Endodermal cell (in vitro differentiated cells): ENCODE data around the gene SMCP. TPM values are rescaled to one million over a fixed set of nuclear protein-coding genes. Genes with fewer than 3 reads are reported as not detected.

ENCODE experiments used
- DNase-seq: peaks from one replicate; pipeline ENCODE4 v3.0.0-alpha.2; 2017
- H3K27ac ChIP-seq: 2 replicates; pipeline ENCODE4 v1.5.1; 2013; ENCODE audit warnings: mild to moderate bottlenecking, low read depth, low read length, moderate library complexity
- H3K27me3 ChIP-seq: 2 replicates; pipeline ENCODE4 v1.6.1; 2013; ENCODE audit warnings: mild to moderate bottlenecking, low read length, moderate library complexity; ENCODE audit not compliant: insufficient read depth, control insufficient read depth, poor library complexity, severe bottlenecking
- H3K36me3 ChIP-seq: 2 replicates; pipeline ENCODE4 v1.7.0; 2013; ENCODE audit warnings: mild to moderate bottlenecking, low read length, moderate library complexity; ENCODE audit not compliant: control insufficient read depth, insufficient read depth
- H3K4me1 ChIP-seq: one replicate; pipeline ENCODE4 v1.7.0; 2013; ENCODE audit warnings: low read length; ENCODE audit not compliant: control insufficient read depth, insufficient read depth
- H3K4me3 ChIP-seq: 2 replicates; pipeline ENCODE4 v1.5.1; 2013; ENCODE audit warnings: mild to moderate bottlenecking, low read length, moderate library complexity
- H3K9ac ChIP-seq: 2 replicates; pipeline ENCODE4 v1.6.1; 2013; ENCODE audit warnings: mild to moderate bottlenecking, low read length, moderate library complexity; ENCODE audit not compliant: poor library complexity, severe bottlenecking; ENCODE audit errors: extremely low read depth
- H3K9me3 ChIP-seq: 2 replicates; pipeline ENCODE4 v1.6.1; 2013; ENCODE audit warnings: mild to moderate bottlenecking, low read length, moderate library complexity; ENCODE audit not compliant: control insufficient read depth
- H3K27ac Mint-ChIP-seq: 2 replicates; pipeline ENCODE4 v1.8.0; 2020; ENCODE audit warnings: mixed read lengths
- H3K27me3 Mint-ChIP-seq: 2 replicates; pipeline ENCODE4 v1.8.0; 2021; ENCODE audit warnings: mild to moderate bottlenecking, mixed read lengths; ENCODE audit not compliant: insufficient read depth
- H3K36me3 Mint-ChIP-seq: 2 replicates; pipeline ENCODE4 v1.8.0; 2020; ENCODE audit warnings: low read depth, mixed read lengths
- H3K4me1 Mint-ChIP-seq: 2 replicates; pipeline ENCODE4 v1.8.0; 2020; ENCODE audit warnings: mixed read lengths
- H3K4me3 Mint-ChIP-seq: 2 replicates; pipeline ENCODE4 v1.8.0; 2020; ENCODE audit warnings: mild to moderate bottlenecking, moderate library complexity, mixed read lengths
- H3K9me3 Mint-ChIP-seq: 2 replicates; pipeline ENCODE4 v1.8.0; 2020; ENCODE audit warnings: mild to moderate bottlenecking, mixed read lengths
- WGBS, 2 experiments: methylation state at CpG; one replicate each; pipeline versions ENCODE4 v1.1.5 to v1.1.7; 2013; ENCODE audit warnings: missing lambda C conversion rate in 2 of 2, mixed read lengths in 1 of 2; ENCODE audit not compliant: insufficient coverage in 1 of 2, insufficient read length in 1 of 2; 5-methylcytosine and 5-hydroxymethylcytosine counted together
- total RNA-seq, 2 donors: library from RNA; stranded (reverse); fragmentation: NEBNext Ultra II Directional in 1 of 2; extraction: Animal tissue kit (Norgen Biotek cat#: 25700) in 1 of 2; gene quantifications; 2 replicates in 1 of 2; 3 replicates in 1 of 2; pipeline ENCODE4 v1.2.1, GENCODE V29; 2021
- TF ChIP-seq, protein P1 (sequence below): fragments of 200-600 bp; sonication (generic); conservative IDR thresholded peaks from 2 replicates; pipeline ENCODE4 v1.5.0; 2021; ENCODE audit warnings: antibody characterized with exemption, mild to moderate bottlenecking

The SMCP gene
- total RNA-seq, 2 donors from 2014 or later: not detected

DNA sequence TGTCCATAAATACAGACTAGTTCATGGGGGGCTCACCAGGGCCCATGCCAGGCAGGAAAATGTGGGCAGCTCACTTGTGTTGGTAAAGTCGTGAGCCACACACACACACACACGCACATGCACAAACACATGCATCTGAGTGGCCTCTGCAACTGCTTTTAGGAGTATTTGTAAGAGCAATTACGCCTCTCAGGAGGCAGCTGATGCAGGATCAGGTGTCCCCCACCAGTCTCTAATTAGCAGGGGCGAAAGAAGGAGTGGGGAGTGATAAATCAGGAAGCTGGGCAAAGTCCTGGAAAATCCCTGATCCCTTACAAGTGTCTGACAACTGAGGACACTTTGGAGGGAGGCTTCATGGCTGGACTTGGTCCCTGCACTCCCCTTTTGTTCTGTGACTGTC, 24.5 kb downstream of the SMCP start:
- WGBS, 2 experiments: 38 to 59% methylated on average over 2 to 4 of the region's 4 CpGs
- Mint-ChIP-seq H3K36me3 (no peaks in the 10 kb centered on the region), H3K4me1 (no peaks in the 10 kb centered on the region), H3K27me3 (no peaks in the 10 kb centered on the region), H3K27ac (no peak overlapping the region), H3K4me3 (no peak overlapping the region), H3K9me3 (peaks cover 93% of the 10 kb centered on the region)
- H3K36me3 ChIP-seq: no peaks in the 10 kb centered on the region
- H3K9me3 ChIP-seq: peaks cover 26% of the 10 kb centered on the region
- TF ChIP-seq, protein P1, sequence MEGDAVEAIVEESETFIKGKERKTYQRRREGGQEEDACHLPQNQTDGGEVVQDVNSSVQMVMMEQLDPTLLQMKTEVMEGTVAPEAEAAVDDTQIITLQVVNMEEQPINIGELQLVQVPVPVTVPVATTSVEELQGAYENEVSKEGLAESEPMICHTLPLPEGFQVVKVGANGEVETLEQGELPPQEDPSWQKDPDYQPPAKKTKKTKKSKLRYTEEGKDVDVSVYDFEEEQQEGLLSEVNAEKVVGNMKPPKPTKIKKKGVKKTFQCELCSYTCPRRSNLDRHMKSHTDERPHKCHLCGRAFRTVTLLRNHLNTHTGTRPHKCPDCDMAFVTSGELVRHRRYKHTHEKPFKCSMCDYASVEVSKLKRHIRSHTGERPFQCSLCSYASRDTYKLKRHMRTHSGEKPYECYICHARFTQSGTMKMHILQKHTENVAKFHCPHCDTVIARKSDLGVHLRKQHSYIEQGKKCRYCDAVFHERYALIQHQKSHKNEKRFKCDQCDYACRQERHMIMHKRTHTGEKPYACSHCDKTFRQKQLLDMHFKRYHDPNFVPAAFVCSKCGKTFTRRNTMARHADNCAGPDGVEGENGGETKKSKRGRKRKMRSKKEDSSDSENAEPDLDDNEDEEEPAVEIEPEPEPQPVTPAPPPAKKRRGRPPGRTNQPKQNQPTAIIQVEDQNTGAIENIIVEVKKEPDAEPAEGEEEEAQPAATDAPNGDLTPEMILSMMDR: no peak
- no peak overlapping the region for H3K4me3 ChIP-seq
- no peak overlapping the region for H3K9ac ChIP-seq
- DNase-seq: no peak
- H3K27ac ChIP-seq: no peak overlapping the region
- H3K4me1 ChIP-seq: no peaks in the 10 kb centered on the region
- no peaks in the 10 kb centered on the region for H3K27me3 ChIP-seq

DNA sequence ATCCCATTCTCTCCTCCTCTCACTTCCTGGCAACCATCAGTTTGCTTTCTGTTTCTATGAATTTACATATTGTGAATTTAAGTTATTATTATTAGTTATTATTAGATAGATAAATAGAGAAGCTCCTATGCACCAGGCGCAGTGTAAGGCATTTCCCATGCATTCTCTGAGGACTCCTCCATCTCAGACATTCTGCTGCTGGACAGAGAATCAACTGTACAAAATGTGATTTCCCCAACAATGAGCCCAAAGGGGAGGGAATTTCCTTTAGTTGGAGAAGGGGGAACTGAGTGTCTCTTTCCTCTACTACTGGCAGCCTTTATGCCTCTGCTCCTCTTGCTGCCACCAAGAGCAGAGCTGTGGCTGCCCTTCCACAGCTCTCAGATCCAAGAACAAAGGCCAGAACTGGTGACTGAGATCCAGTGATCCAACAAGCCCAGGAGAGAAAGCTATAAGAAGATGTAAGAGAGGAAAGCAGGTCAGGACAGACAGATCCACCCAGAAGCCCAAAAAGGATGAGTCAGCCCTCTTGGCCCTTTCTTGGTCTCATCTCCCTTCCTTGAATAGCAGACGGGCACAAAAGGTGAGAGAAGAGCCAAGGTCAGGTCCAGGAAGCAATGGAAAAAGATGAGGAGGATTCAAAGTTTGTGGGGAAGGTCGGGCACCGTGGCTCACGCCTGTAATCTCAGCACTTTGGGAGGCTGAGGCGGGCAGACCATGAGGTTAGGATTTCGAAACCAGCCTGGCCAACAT, 26.7 kb downstream of the SMCP start:
- Mint-ChIP-seq H3K36me3 (no peaks in the 10 kb centered on the region), H3K4me1 (no peaks in the 10 kb centered on the region), H3K27ac (no peak overlapping the region), H3K9me3 (peaks cover 95% of the 10 kb centered on the region), H3K4me3 (no peak overlapping the region), H3K27me3 (no peaks in the 10 kb centered on the region)
- no peak for DNase-seq
- H3K4me3 ChIP-seq: no peak overlapping the region
- H3K9me3 ChIP-seq: peaks cover 33% of the 10 kb centered on the region
- no peaks in the 10 kb centered on the region for H3K27me3 ChIP-seq
- H3K27ac ChIP-seq: no peak overlapping the region
- TF ChIP-seq, protein P1: no peak
- no peaks in the 10 kb centered on the region for H3K36me3 ChIP-seq
- WGBS, 2 experiments: 80 to 100% methylated on average over 1 to 7 of the region's 7 CpGs
- H3K9ac ChIP-seq: no peak overlapping the region
- H3K4me1 ChIP-seq: no peaks in the 10 kb centered on the region

DNA sequence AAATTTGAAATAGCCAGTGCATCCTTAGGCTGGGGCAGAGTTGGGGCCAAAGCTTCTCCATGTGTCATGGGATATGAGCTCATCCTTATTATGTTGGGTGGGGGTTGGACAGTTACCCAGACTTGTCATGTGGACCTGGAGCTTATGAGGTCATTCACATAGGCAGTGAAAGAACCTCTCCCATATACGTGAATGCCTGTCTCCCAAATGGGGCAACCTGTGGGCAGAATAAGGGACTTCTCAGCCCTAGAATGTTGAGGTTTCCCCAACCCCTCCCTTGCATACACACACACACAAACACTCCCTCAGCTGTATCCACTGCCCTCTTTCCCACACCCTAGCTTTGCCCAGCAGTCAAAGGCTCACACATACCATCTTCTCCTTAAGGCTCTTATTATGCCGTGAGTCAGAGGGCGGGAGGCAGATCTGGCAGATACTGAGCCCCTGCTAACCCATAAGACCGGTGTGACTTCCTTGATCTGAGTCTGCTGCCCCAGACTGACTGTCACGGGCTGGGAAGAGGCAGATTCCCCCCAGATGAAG, 28.0 kb downstream of the SMCP start:
- Mint-ChIP-seq H3K27me3 (no peaks in the 10 kb centered on the region), H3K9me3 (peaks cover 90% of the 10 kb centered on the region), H3K4me3 (no peak overlapping the region), H3K36me3 (no peaks in the 10 kb centered on the region), H3K27ac (no peak overlapping the region), H3K4me1 (no peaks in the 10 kb centered on the region)
- Histone ChIP-seq H3K9me3 (peaks cover 26% of the 10 kb centered on the region), H3K27me3 (no peaks in the 10 kb centered on the region), H3K27ac (no peak overlapping the region), H3K4me3 (no peak overlapping the region), H3K9ac (no peak overlapping the region), H3K4me1 (no peaks in the 10 kb centered on the region), H3K36me3 (no peaks in the 10 kb centered on the region)
- 42 to 65% methylated on average over 4 to 5 of the region's 5 CpGs for WGBS, 2 experiments
- DNase-seq: no peak
- TF ChIP-seq, protein P1: no peak
